H9 (cell line): ENCODE data around the gene SH3TC2. TPM values are rescaled to one million over a fixed set of nuclear protein-coding genes. Genes with fewer than 3 reads are reported as not detected.

Experiments
- DNase-seq: peaks from one replicate; pipeline ENCODE4 v3.0.0-alpha.2; 2017
- H2AFZ ChIP-seq: one replicate; pipeline ENCODE4 v1.6.1; 2013; ENCODE audit warnings: mild to moderate bottlenecking, low read length, control low read depth, moderate library complexity
- H2AK5ac ChIP-seq: 2 replicates; pipeline ENCODE4 v1.6.1; 2013; ENCODE audit warnings: low read length, control low read depth, mixed read lengths; ENCODE audit not compliant: insufficient read length
- H2BK120ac ChIP-seq: one replicate; pipeline ENCODE4 v1.6.1; 2013; ENCODE audit warnings: low read depth, mild to moderate bottlenecking, low read length, control low read depth, inconsistent platforms; ENCODE audit not compliant: poor library complexity, severe bottlenecking
- H2BK12ac ChIP-seq: 2 replicates; pipeline ENCODE4 v1.6.1; 2013; ENCODE audit warnings: low read length, control low read depth, mixed read lengths, low read depth; ENCODE audit not compliant: insufficient read length
- H2BK15ac ChIP-seq: 2 replicates; pipeline ENCODE4 v1.6.1; 2013; ENCODE audit warnings: low read depth, low read length, control low read depth
- H2BK20ac ChIP-seq: one replicate; pipeline ENCODE4 v1.6.1; 2013; ENCODE audit warnings: low read depth, mild to moderate bottlenecking, low read length, control low read depth, inconsistent platforms; ENCODE audit not compliant: poor library complexity, severe bottlenecking
- H2BK5ac ChIP-seq: 2 replicates; pipeline ENCODE4 v1.6.1; 2013; ENCODE audit warnings: low read length, control low read depth, mixed read lengths; ENCODE audit not compliant: insufficient read length
- H3K14ac ChIP-seq: 2 replicates; pipeline ENCODE4 v1.6.1; 2013; ENCODE audit warnings: low read length, control low read depth; ENCODE audit not compliant: insufficient read depth
- H3K18ac ChIP-seq: 2 replicates; pipeline ENCODE4 v1.6.1; 2013; ENCODE audit warnings: low read depth, mild to moderate bottlenecking, mixed read lengths, low read length, control low read depth; ENCODE audit not compliant: insufficient read length
- H3K23ac ChIP-seq: 2 replicates; pipeline ENCODE4 v1.6.1; 2013; ENCODE audit warnings: low read length, control low read depth, mixed read lengths, low read depth; ENCODE audit not compliant: insufficient read length
- H3K23me2 ChIP-seq: 2 replicates; pipeline ENCODE4 v1.6.1; 2013; ENCODE audit warnings: low read depth, mild to moderate bottlenecking, mixed read lengths, low read length, control low read depth; ENCODE audit not compliant: insufficient read length, poor library complexity, severe bottlenecking
- H3K27ac ChIP-seq: 2 replicates; pipeline ENCODE4 v1.5.1; 2013; ENCODE audit warnings: low read length, control low read depth, mixed read lengths, low read depth; ENCODE audit not compliant: insufficient read length
- H3K27me3 ChIP-seq: 2 replicates; pipeline ENCODE4 v1.6.1; 2013; ENCODE audit warnings: low read length, control low read depth, inconsistent platforms; ENCODE audit not compliant: insufficient read depth
- H3K4ac ChIP-seq: 2 replicates; pipeline ENCODE4 v1.6.1; 2013; ENCODE audit warnings: low read depth, mild to moderate bottlenecking, control low read depth, inconsistent platforms, low read length, moderate library complexity
- H3K4me1 ChIP-seq: 2 replicates; pipeline ENCODE4 v1.6.1; 2013; ENCODE audit warnings: low read length, control low read depth, inconsistent platforms; ENCODE audit not compliant: insufficient read depth
- H3K4me2 ChIP-seq: 2 replicates; pipeline ENCODE4 v1.6.1; 2013; ENCODE audit warnings: low read length, control low read depth, mixed read lengths; ENCODE audit not compliant: insufficient read length, insufficient read depth
- H3K56ac ChIP-seq: 2 replicates; pipeline ENCODE4 v1.6.1; 2013; ENCODE audit warnings: low read depth, mild to moderate bottlenecking, mixed read lengths, low read length, control low read depth; ENCODE audit not compliant: insufficient read length
- H3K79me1 ChIP-seq: 2 replicates; pipeline ENCODE4 v1.6.1; 2013; ENCODE audit warnings: low read depth, mild to moderate bottlenecking, moderate library complexity, low read length, control low read depth, inconsistent platforms; ENCODE audit not compliant: insufficient read depth, poor library complexity, severe bottlenecking
- H3K79me2 ChIP-seq: 2 replicates; pipeline ENCODE4 v1.6.1; 2013; ENCODE audit warnings: low read length, control low read depth, inconsistent platforms; ENCODE audit not compliant: insufficient read depth
- H3K9ac ChIP-seq: 2 replicates; pipeline ENCODE4 v1.6.1; 2013; ENCODE audit warnings: low read length, control low read depth, mixed read lengths; ENCODE audit not compliant: insufficient read length; ENCODE audit errors: extremely low read depth
- H3K9me3 ChIP-seq: one replicate; pipeline ENCODE4 v1.6.1; 2013; ENCODE audit warnings: low read depth, low read length, inconsistent platforms; ENCODE audit not compliant: control insufficient read depth
- H3T11ph ChIP-seq: one replicate; pipeline ENCODE4 v1.6.1; 2013; ENCODE audit warnings: mild to moderate bottlenecking, low read length, control low read depth, inconsistent platforms
- H4K20me1 ChIP-seq: one replicate; pipeline ENCODE4 v1.6.1; 2013; ENCODE audit not compliant: control insufficient read depth, insufficient read length, insufficient read depth
- H4K5ac ChIP-seq: 2 replicates; pipeline ENCODE4 v1.6.1; 2013; ENCODE audit warnings: low read depth, mild to moderate bottlenecking, mixed read lengths, low read length, control low read depth; ENCODE audit not compliant: insufficient read length
- H4K8ac ChIP-seq: replicated peaks from 2 replicates; pipeline ENCODE4 v1.6.1; 2013; ENCODE audit warnings: low read length, control low read depth, mixed read lengths, low read depth; ENCODE audit not compliant: insufficient read length
- H4K91ac ChIP-seq: 2 replicates; pipeline ENCODE4 v1.6.1; 2013; ENCODE audit warnings: low read depth, mild to moderate bottlenecking, moderate library complexity, mixed read lengths, low read length, control low read depth; ENCODE audit not compliant: insufficient read length
- H3K27ac Mint-ChIP-seq, 3 experiments: 2 replicates in 2 of 3; 3 replicates in 1 of 3; pipeline ENCODE4 v1.8.0; 2020 to 2021; ENCODE audit warnings: mixed read lengths in 3 of 3, mild to moderate bottlenecking in 1 of 3, moderate library complexity in 1 of 3
- H3K27me3 Mint-ChIP-seq: 2 replicates; pipeline ENCODE4 v1.8.0; 2021; ENCODE audit warnings: low read depth, mild to moderate bottlenecking, moderate library complexity, mixed read lengths
- H3K36me3 Mint-ChIP-seq, 3 experiments: 2 replicates in 2 of 3; 3 replicates in 1 of 3; pipeline ENCODE4 v1.8.0; 2020 to 2021; ENCODE audit warnings: low read depth in 3 of 3, mixed read lengths in 3 of 3; ENCODE audit not compliant: insufficient read depth in 1 of 3
- H3K4me1 Mint-ChIP-seq, 2 experiments: 2 replicates each; pipeline ENCODE4 v1.8.0; 2020; ENCODE audit warnings: mixed read lengths in 2 of 2
- H3K4me3 Mint-ChIP-seq, 2 experiments: 2 replicates in 1 of 2; 3 replicates in 1 of 2; pipeline ENCODE4 v1.8.0; 2020 to 2021; ENCODE audit warnings: mild to moderate bottlenecking in 2 of 2, mixed read lengths in 2 of 2, moderate library complexity in 1 of 2
- H3K9me3 Mint-ChIP-seq, 2 experiments: 2 replicates in 1 of 2; 3 replicates in 1 of 2; pipeline ENCODE4 v1.8.0; 2020; ENCODE audit warnings: mild to moderate bottlenecking in 2 of 2, mixed read lengths in 2 of 2, moderate library complexity in 1 of 2
- WGBS: extraction: QIAGEN DNeasy Blood & Tissue Kit; methylation state at CpG from one replicate; pipeline ENCODE4 v1.1.7; 2013; ENCODE audit warnings: missing lambda C conversion rate, low lambda C conversion rate, mixed read lengths; ENCODE audit not compliant: insufficient read length; ENCODE audit errors: extremely low coverage; 5-methylcytosine and 5-hydroxymethylcytosine counted together
- total RNA-seq: library from RNA; stranded (reverse); gene quantifications from 2 replicates; pipeline ENCODE4 v1.2.1, GENCODE V29; 2021
- TF ChIP-seq, protein P1 (sequence below): fragments of 200-600 bp; sonication (generic); conservative IDR thresholded peaks from 3 replicates; pipeline ENCODE4 v1.8.0; 2021; ENCODE audit warnings: antibody characterized with exemption, mild to moderate bottlenecking

SH3TC2 gene
- total RNA-seq, 1 experiment from 2014 or later, result not detected

DNA sequence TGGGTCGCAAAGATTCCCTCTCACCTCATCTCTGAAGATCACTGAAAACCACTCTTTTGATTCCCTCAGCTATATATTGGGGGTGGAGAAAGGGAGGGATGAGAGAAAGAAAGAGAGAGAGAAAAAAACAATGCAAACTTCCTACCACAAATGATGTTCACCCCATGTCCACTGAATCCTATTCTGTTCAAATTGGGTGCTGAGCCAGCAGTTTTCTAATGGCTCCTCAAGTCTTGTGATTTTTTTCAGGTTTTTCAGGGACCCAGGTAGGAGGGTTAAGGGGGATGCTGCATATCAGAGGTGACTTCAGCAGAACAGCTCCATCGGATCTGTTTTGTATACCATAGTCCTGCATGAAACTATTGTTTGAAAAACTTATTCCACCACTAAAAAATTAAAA lies 95.9 kb downstream of the SH3TC2 start:
- H3K9me3 ChIP-seq, result no peaks in the 10 kb centered on the region
- H4K91ac ChIP-seq, result no peak overlapping the region
- H3K27me3 ChIP-seq, result no peaks in the 10 kb centered on the region
- H4K8ac ChIP-seq, result no peak overlapping the region
- no peak overlapping the region for H3K18ac ChIP-seq
- no peak overlapping the region for H2BK15ac ChIP-seq
- Mint-ChIP-seq H3K36me3 (no peaks in the 10 kb centered on the region), H3K9me3 (no peaks in the 10 kb centered on the region), H3K4me1 (peaks cover 15 to 24% of the 10 kb centered on the region in 2 experiments), H3K27ac (no peak overlapping the region), H3K4me3 (no peak overlapping the region), H3K27me3 (no peaks in the 10 kb centered on the region; the same call in none of the 2 replicates)
- no peak overlapping the region for H2BK20ac ChIP-seq
- DNase-seq, result no peak
- H2BK12ac ChIP-seq, result no peak overlapping the region
- WGBS, result no CpG with 5 or more reads among the region's 2 CpGs
- no peaks in the 10 kb centered on the region for H4K20me1 ChIP-seq
- peaks cover 5% of the 10 kb centered on the region; the same call in 1 of the 2 replicates for H3K4me1 ChIP-seq
- no peak overlapping the region for H2AFZ ChIP-seq
- no peak overlapping the region for H3K9ac ChIP-seq
- no peak overlapping the region for H2BK5ac ChIP-seq
- H3K27ac ChIP-seq, result no peak overlapping the region
- no peak overlapping the region for H3K23ac ChIP-seq
- no peak overlapping the region for H3K14ac ChIP-seq
- H3K56ac ChIP-seq, result no peak overlapping the region
- H4K5ac ChIP-seq, result no peak overlapping the region
- H3T11ph ChIP-seq, result no peak overlapping the region
- no peak overlapping the region for H3K4me2 ChIP-seq
- no peak overlapping the region for H2AK5ac ChIP-seq
- TF ChIP-seq, protein P1, sequence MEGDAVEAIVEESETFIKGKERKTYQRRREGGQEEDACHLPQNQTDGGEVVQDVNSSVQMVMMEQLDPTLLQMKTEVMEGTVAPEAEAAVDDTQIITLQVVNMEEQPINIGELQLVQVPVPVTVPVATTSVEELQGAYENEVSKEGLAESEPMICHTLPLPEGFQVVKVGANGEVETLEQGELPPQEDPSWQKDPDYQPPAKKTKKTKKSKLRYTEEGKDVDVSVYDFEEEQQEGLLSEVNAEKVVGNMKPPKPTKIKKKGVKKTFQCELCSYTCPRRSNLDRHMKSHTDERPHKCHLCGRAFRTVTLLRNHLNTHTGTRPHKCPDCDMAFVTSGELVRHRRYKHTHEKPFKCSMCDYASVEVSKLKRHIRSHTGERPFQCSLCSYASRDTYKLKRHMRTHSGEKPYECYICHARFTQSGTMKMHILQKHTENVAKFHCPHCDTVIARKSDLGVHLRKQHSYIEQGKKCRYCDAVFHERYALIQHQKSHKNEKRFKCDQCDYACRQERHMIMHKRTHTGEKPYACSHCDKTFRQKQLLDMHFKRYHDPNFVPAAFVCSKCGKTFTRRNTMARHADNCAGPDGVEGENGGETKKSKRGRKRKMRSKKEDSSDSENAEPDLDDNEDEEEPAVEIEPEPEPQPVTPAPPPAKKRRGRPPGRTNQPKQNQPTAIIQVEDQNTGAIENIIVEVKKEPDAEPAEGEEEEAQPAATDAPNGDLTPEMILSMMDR, result no peak
- H3K23me2 ChIP-seq, result no peaks in the 10 kb centered on the region
- H2BK120ac ChIP-seq, result no peak overlapping the region
- H3K79me1 ChIP-seq, result no peaks in the 10 kb centered on the region
- no peaks in the 10 kb centered on the region for H3K79me2 ChIP-seq
- no peak overlapping the region for H3K4ac ChIP-seq
